Lung (tissue), 12 donors: Measurements from ENCODE around the gene ALDH7A1. TPM values are rescaled to one million over a fixed set of nuclear protein-coding genes. Genes with fewer than 3 reads are reported as not detected.
"Not testable (repeated sequence)": the region's sequence is repeated elsewhere in the genome, so short reads cannot be mapped to it uniquely, and the experiment has no call there.

Experiments
- ATAC-seq: fragments of 200-7000 bp; cut with Tn5 transposase; one replicate; pipeline ENCODE4 v1.9.1; 2020; ENCODE audit warnings: moderate number of reproducible peaks; ENCODE audit not compliant: insufficient read depth, low FRiP score
- DNase-seq, 3 donors: peaks; one replicate each; pipeline ENCODE4 v3.0.0-alpha.2; 2013 to 2017
- H3K27ac ChIP-seq, 2 donors: one replicate each; pipeline ENCODE4 v1.5.1; 2013; ENCODE audit warnings: mild to moderate bottlenecking in 2 of 2, moderate library complexity in 2 of 2, control low read depth in 1 of 2, inconsistent platforms in 1 of 2, low read depth in 1 of 2, low read length in 1 of 2
- H3K27me3 ChIP-seq, 3 donors: one replicate each; pipeline ENCODE4 v1.5.1; 2013; ENCODE audit warnings: low read length in 2 of 3; ENCODE audit not compliant: control insufficient read depth in 3 of 3, insufficient read depth in 3 of 3
- H3K36me3 ChIP-seq, 4 donors: one replicate each; pipeline ENCODE4 v1.5.1; 2013; ENCODE audit warnings: low read length in 4 of 4, mild to moderate bottlenecking in 1 of 4, moderate library complexity in 1 of 4; ENCODE audit not compliant: control insufficient read depth in 4 of 4, insufficient read depth in 4 of 4
- H3K4me1 ChIP-seq, 5 donors: one replicate each; pipeline ENCODE4 v1.5.1; 2013; ENCODE audit warnings: low read length in 5 of 5, mild to moderate bottlenecking in 2 of 5, moderate library complexity in 1 of 5; ENCODE audit not compliant: control insufficient read depth in 5 of 5, insufficient read depth in 5 of 5
- H3K4me3 ChIP-seq: one replicate; pipeline ENCODE4 v1.5.1; 2013; ENCODE audit warnings: mild to moderate bottlenecking, control low read depth, moderate library complexity
- H3K9ac ChIP-seq, 2 donors: one replicate each; pipeline ENCODE4 v1.5.1; 2013; ENCODE audit warnings: low read length in 2 of 2, control low read depth in 1 of 2; ENCODE audit not compliant: insufficient read depth in 1 of 2
- H3K9me3 ChIP-seq, 4 donors: one replicate each; pipeline ENCODE4 v1.5.1; 2013; ENCODE audit warnings: low read length in 3 of 4, mild to moderate bottlenecking in 1 of 4, moderate library complexity in 1 of 4; ENCODE audit not compliant: control insufficient read depth in 4 of 4, insufficient read depth in 3 of 4
- CTCF ChIP-seq: IDR thresholded peaks from 2 replicates; pipeline ENCODE4 v1.5.1; 2012; ENCODE audit warnings: mild to moderate bottlenecking; ENCODE audit errors: control extremely low read depth, extremely low read depth
- WGBS, 2 donors: extraction: QIAGEN DNeasy Blood & Tissue Kit; methylation state at CpG; one replicate each; pipeline ENCODE4 v1.1.7; 2013; 5-methylcytosine and 5-hydroxymethylcytosine counted together
- polyA plus RNA-seq, 2 donors: library from polyadenylated mRNA; stranded (reverse); fragments of 200-250 nt; gene quantifications; one replicate each; pipeline ENCODE4 v1.2.1, GENCODE V29; 2013
- total RNA-seq, 2 donors: library from RNA; depleted of rRNA in 1 of 2; stranded (reverse); fragments of >200 nt in 1 of 2; gene quantifications; one replicate each; pipeline ENCODE4 v1.2.1, GENCODE V29; 2014 to 2021
- donor health status: control.
- donor health status: control.
- donor health status: Bipolar disorder and iron deficiency.
- donor health status: healthy.
- donor health status: DM: yes; HTN: yes; CAD: no.

Gene ALDH7A1
- total and polyA plus RNA-seq, 4 donors: 17.4 to 66.0 (median 38.1) TPM

GRCh38 chr5:126519637-126520592 is 75.1 kb downstream of the ALDH7A1 start:
- ATAC-seq (peak; percentile 19), DNase-seq (peak; percentile 44 to 81 (median 77))
- H3K4me1 ChIP-seq: peaks cover 0 to 28% (median 6%) of the 10 kb centered on the region in 5 donors
- peak overlapping the region; percentile 17 to 90 for H3K27ac ChIP-seq
- H3K9me3 ChIP-seq: no peaks in the 10 kb centered on the region
- H3K4me3 ChIP-seq: no peak overlapping the region
- H3K36me3 ChIP-seq: no peaks in the 10 kb centered on the region
- H3K9ac ChIP-seq: peak overlapping the region in 1 of 2 donors; percentile 0
- 34 to 57% methylated on average over 6 of the region's 6 CpGs for WGBS, 2 donors
- no peak for TF ChIP-seq CTCF
- H3K27me3 ChIP-seq: no peaks in the 10 kb centered on the region

DNA sequence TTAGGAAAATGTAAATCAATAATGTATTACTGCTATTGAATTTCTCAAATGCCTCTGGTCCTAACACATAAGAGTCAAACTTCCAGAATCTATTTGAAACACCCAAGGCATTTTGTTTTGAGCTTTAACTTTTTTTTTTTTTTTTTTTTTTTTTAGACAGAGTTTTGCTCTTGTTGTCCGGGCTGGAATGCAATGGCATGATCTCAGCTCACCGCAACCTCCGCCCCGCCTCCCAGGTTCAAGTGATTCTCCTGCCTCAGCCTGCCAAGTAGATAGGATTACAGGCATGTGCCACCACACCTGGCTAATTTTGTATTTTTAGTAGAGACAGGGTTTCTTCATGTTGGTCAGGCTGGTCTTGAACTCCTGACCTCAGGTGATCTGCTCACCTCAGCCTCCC is 75.8 kb downstream of the ALDH7A1 start:
- 72 to 90% methylated on average over 4 of the region's 4 CpGs for WGBS, 2 donors
- not testable (repeated sequence) for H3K27me3 ChIP-seq, H3K36me3 ChIP-seq, H3K9ac ChIP-seq, H3K9me3 ChIP-seq, H3K4me3 ChIP-seq
- ATAC-seq (peak; percentile 41), DNase-seq (peak in 1 of 3 donors; percentile 39)
- peak overlapping the region; percentile 17 to 29 for H3K27ac ChIP-seq
- H3K4me1 ChIP-seq: peaks cover 0 to 22% (median 6%) of the 10 kb centered on the region in 5 donors

- H3K4me1 ChIP-seq: peaks cover 0 to 15% (median 6%) of the 10 kb centered on the region in 5 donors
- H3K27ac ChIP-seq: no peak overlapping the region
- H3K9me3 ChIP-seq: no peaks in the 10 kb centered on the region
- DNase-seq (no peak), ATAC-seq (no peak)
- no peaks in the 10 kb centered on the region for H3K36me3 ChIP-seq
- no peak overlapping the region for H3K4me3 ChIP-seq
- no peak overlapping the region for H3K9ac ChIP-seq
- no peak for TF ChIP-seq CTCF
- H3K27me3 ChIP-seq: no peaks in the 10 kb centered on the region
These were observed 78.2 kb downstream of the ALDH7A1 start for GRCh38 chr5:126516852-126517251.

- 64 to 79% methylated on average over 1 of the region's 1 CpG for WGBS, 2 donors
These were observed 78.9 kb downstream of the ALDH7A1 start for GRCh38 chr5:126516133-126516532.

More at GRCh38 chr5:126516133-126516532, 78.9 kb downstream of the ALDH7A1 start:
- ATAC-seq: no peak
- Histone ChIP-seq H3K4me3 (no peak overlapping the region), H3K9ac (peak overlapping the region in 1 of 2 donors; percentile 48), H3K4me1 (peaks cover 0 to 15% (median 6%) of the 10 kb centered on the region in 5 donors), H3K36me3 (no peaks in the 10 kb centered on the region), H3K27ac (no peak overlapping the region), H3K27me3 (no peaks in the 10 kb centered on the region), H3K9me3 (no peaks in the 10 kb centered on the region)
- DNase-seq: no peak
- TF ChIP-seq CTCF: no peak
